WTC11 (cell line): ENCODE data around the gene PSMA7. TPM values are rescaled to one million over a fixed set of nuclear protein-coding genes. Genes with fewer than 3 reads are reported as not detected.

Experiments
- ATAC-seq: fragments of 200-7000 bp; cut with Tn5 transposase; 2 replicates; pipeline ENCODE4 v1.10.0; 2021; ENCODE audit warnings: mild to moderate bottlenecking, moderate library complexity
- CTCF ChIA-PET: fragments of 300-600 bp; sonication (Branson Sonifier 250); formaldehyde crosslinking; loops from one replicate; lab custom pipeline; 2021; ENCODE audit warnings: antibody characterized with exemption; lab: Charles Lee
- POLR2A ChIA-PET: fragments of 350-600 bp; sonication (Branson Sonifier 250); formaldehyde crosslinking; loops from one replicate; lab custom pipeline; 2021; ENCODE audit warnings: antibody characterized with exemption; lab: Charles Lee
- DNase-seq: peaks from one replicate; pipeline ENCODE4 v3.0.0; 2021; ENCODE audit warnings: low spot score
- H3K27ac Mint-ChIP-seq: 2 replicates; pipeline ENCODE4 v1.8.0; 2021; ENCODE audit warnings: mixed read lengths
- H3K27me3 Mint-ChIP-seq: 2 replicates; pipeline ENCODE4 v1.8.0; 2021; ENCODE audit warnings: low read depth, mild to moderate bottlenecking, moderate library complexity, mixed read lengths
- H3K36me3 Mint-ChIP-seq: 2 replicates; pipeline ENCODE4 v1.8.0; 2021; ENCODE audit warnings: mixed read lengths
- H3K4me1 Mint-ChIP-seq: 2 replicates; pipeline ENCODE4 v1.8.0; 2022; ENCODE audit warnings: mixed read lengths
- H3K4me3 Mint-ChIP-seq: 2 replicates; pipeline ENCODE4 v1.8.0; 2021; ENCODE audit warnings: mild to moderate bottlenecking, moderate library complexity, mixed read lengths
- H3K9me3 Mint-ChIP-seq: 2 replicates; pipeline ENCODE4 v1.8.0; 2021; ENCODE audit warnings: mixed read lengths
- ATF2 ChIP-seq: sonication (generic); formaldehyde crosslinking; IDR thresholded peaks from 2 replicates; pipeline ENCODE4 v1.8.1; 2022; ENCODE audit warnings: low read depth, missing genetic modification reagents, borderline replicate concordance
- CDX4 ChIP-seq: fragments of 250-450 bp; sonication (Bioruptor Pico); IDR thresholded peaks from 2 replicates; pipeline ENCODE4 v1.9.0; 2021; ENCODE audit warnings: moderate library complexity, mild to moderate bottlenecking, inconsistent platforms, borderline replicate concordance
- CREB1 ChIP-seq: sonication (generic); formaldehyde crosslinking; IDR thresholded peaks from 2 replicates; pipeline ENCODE4 v1.8.0; 2023; ENCODE audit warnings: mild to moderate bottlenecking, missing genetic modification reagents
- CREM ChIP-seq: sonication (generic); formaldehyde crosslinking; IDR thresholded peaks from 2 replicates; pipeline ENCODE4 v1.8.1; 2022; ENCODE audit warnings: mild to moderate bottlenecking, missing genetic modification reagents, moderate library complexity
- ELF4 ChIP-seq: sonication (generic); formaldehyde crosslinking; IDR thresholded peaks from 2 replicates; pipeline ENCODE4 v1.8.1; 2022; ENCODE audit warnings: low read depth, mild to moderate bottlenecking, moderate library complexity, missing genetic modification reagents
- EMX1 ChIP-seq: fragments of 250-450 bp; sonication (Bioruptor Pico); IDR thresholded peaks from 2 replicates; pipeline ENCODE4 v1.8.0; 2021; ENCODE audit warnings: mild to moderate bottlenecking
- MXD4 ChIP-seq: fragments of 250-450 bp; sonication (Bioruptor Pico); IDR thresholded peaks from 2 replicates; pipeline ENCODE4 v1.8.0; 2021; ENCODE audit warnings: mild to moderate bottlenecking, moderate library complexity, borderline replicate concordance
- NR2C2 ChIP-seq: sonication (generic); formaldehyde crosslinking; IDR thresholded peaks from 2 replicates; pipeline ENCODE4 v1.8.0; 2022; ENCODE audit warnings: mild to moderate bottlenecking, missing genetic modification reagents
- RELA ChIP-seq: sonication (generic); formaldehyde crosslinking; IDR thresholded peaks from 2 replicates; pipeline ENCODE4 v1.8.1; 2022; ENCODE audit warnings: missing genetic modification reagents, mild to moderate bottlenecking, borderline replicate concordance
- SP1 ChIP-seq: sonication (generic); formaldehyde crosslinking; conservative IDR thresholded peaks from 2 replicates; pipeline ENCODE4 v1.8.1; 2022; ENCODE audit warnings: missing genetic modification reagents
- ZBTB21 ChIP-seq: sonication (generic); formaldehyde crosslinking; IDR thresholded peaks from 2 replicates; pipeline ENCODE4 v1.8.1; 2023; ENCODE audit warnings: mild to moderate bottlenecking, missing genetic modification reagents, borderline replicate concordance
- ZNF121 ChIP-seq: sonication (generic); formaldehyde crosslinking; IDR thresholded peaks from 2 replicates; pipeline ENCODE4 v1.8.0; 2023; ENCODE audit warnings: missing genetic modification reagents
- ZNF416 ChIP-seq: fragments of 250-450 bp; sonication (Bioruptor Pico); IDR thresholded peaks from 2 replicates; pipeline ENCODE4 v1.9.0; 2021; ENCODE audit warnings: mild to moderate bottlenecking, inconsistent platforms
- ZNF532 ChIP-seq: fragments of 250-450 bp; sonication (Bioruptor Pico); IDR thresholded peaks from 2 replicates; pipeline ENCODE4 v1.9.0; 2021; ENCODE audit warnings: mild to moderate bottlenecking, borderline replicate concordance
- total RNA-seq: library from RNA; stranded (reverse); gene quantifications from 3 replicates; pipeline ENCODE4 v1.2.3, GENCODE V29; 2021
- TF ChIP-seq, protein P1 (sequence below): sonication (generic); formaldehyde crosslinking; IDR thresholded peaks from 2 replicates; pipeline ENCODE4 v1.8.0; 2023; ENCODE audit warnings: mild to moderate bottlenecking, missing genetic modification reagents
- TF ChIP-seq, protein P2 (sequence below): sonication (generic); formaldehyde crosslinking; IDR thresholded peaks from 2 replicates; pipeline ENCODE4 v1.8.0; 2023; ENCODE audit warnings: missing genetic modification reagents, mild to moderate bottlenecking, borderline replicate concordance
- TF ChIP-seq, protein P3 (sequence below): fragments of 250-450 bp; sonication (Bioruptor Pico); IDR thresholded peaks from 2 replicates; pipeline ENCODE4 v1.9.0; 2021; ENCODE audit warnings: mild to moderate bottlenecking

PSMA7 gene
- total RNA-seq, 1 experiment from 2014 or later = 364 TPM

GRCh38 chr20:62182469-62183425, 39.6 kb upstream of the PSMA7 start, which contains the start of gene MTG2 (continued):
- no peak for TF ChIP-seq ATF2 (CRISPR knock-in tag)
- TF ChIP-seq, protein P1, sequence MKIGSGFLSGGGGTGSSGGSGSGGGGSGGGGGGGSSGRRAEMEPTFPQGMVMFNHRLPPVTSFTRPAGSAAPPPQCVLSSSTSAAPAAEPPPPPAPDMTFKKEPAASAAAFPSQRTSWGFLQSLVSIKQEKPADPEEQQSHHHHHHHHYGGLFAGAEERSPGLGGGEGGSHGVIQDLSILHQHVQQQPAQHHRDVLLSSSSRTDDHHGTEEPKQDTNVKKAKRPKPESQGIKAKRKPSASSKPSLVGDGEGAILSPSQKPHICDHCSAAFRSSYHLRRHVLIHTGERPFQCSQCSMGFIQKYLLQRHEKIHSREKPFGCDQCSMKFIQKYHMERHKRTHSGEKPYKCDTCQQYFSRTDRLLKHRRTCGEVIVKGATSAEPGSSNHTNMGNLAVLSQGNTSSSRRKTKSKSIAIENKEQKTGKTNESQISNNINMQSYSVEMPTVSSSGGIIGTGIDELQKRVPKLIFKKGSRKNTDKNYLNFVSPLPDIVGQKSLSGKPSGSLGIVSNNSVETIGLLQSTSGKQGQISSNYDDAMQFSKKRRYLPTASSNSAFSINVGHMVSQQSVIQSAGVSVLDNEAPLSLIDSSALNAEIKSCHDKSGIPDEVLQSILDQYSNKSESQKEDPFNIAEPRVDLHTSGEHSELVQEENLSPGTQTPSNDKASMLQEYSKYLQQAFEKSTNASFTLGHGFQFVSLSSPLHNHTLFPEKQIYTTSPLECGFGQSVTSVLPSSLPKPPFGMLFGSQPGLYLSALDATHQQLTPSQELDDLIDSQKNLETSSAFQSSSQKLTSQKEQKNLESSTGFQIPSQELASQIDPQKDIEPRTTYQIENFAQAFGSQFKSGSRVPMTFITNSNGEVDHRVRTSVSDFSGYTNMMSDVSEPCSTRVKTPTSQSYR (CRISPR knock-in tag) = peak; percentile 79; the same call in 1 of the 2 replicates
- peak; percentile 71; the same call in 1 of the 2 replicates for TF ChIP-seq RELA (CRISPR knock-in tag)
- no peak for TF ChIP-seq MXD4 (CRISPR knock-in tag)
- peak; percentile 87 for TF ChIP-seq ZBTB21 (CRISPR knock-in tag)
- peak; percentile 95 for TF ChIP-seq CREB1
- TF ChIP-seq EMX1 (CRISPR knock-in tag) = no peak; the same call in 1 of the 2 replicates
- TF ChIP-seq, protein P2, sequence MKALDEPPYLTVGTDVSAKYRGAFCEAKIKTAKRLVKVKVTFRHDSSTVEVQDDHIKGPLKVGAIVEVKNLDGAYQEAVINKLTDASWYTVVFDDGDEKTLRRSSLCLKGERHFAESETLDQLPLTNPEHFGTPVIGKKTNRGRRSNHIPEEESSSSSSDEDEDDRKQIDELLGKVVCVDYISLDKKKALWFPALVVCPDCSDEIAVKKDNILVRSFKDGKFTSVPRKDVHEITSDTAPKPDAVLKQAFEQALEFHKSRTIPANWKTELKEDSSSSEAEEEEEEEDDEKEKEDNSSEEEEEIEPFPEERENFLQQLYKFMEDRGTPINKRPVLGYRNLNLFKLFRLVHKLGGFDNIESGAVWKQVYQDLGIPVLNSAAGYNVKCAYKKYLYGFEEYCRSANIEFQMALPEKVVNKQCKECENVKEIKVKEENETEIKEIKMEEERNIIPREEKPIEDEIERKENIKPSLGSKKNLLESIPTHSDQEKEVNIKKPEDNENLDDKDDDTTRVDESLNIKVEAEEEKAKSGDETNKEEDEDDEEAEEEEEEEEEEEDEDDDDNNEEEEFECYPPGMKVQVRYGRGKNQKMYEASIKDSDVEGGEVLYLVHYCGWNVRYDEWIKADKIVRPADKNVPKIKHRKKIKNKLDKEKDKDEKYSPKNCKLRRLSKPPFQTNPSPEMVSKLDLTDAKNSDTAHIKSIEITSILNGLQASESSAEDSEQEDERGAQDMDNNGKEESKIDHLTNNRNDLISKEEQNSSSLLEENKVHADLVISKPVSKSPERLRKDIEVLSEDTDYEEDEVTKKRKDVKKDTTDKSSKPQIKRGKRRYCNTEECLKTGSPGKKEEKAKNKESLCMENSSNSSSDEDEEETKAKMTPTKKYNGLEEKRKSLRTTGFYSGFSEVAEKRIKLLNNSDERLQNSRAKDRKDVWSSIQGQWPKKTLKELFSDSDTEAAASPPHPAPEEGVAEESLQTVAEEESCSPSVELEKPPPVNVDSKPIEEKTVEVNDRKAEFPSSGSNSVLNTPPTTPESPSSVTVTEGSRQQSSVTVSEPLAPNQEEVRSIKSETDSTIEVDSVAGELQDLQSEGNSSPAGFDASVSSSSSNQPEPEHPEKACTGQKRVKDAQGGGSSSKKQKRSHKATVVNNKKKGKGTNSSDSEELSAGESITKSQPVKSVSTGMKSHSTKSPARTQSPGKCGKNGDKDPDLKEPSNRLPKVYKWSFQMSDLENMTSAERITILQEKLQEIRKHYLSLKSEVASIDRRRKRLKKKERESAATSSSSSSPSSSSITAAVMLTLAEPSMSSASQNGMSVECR (CRISPR knock-in tag) = peak; percentile 93; the same call in 1 of the 2 replicates
- TF ChIP-seq SP1 (CRISPR knock-in tag) = peak; percentile 80; the same call in 1 of the 2 replicates
- TF ChIP-seq CREM (CRISPR knock-in tag) = peak; percentile 98
- TF ChIP-seq CDX4 = no peak

GRCh38 chr20:62181808-62182207, 38.6 kb upstream of the PSMA7 start:
- peaks cover 16% of the 10 kb centered on the region for H3K4me1 Mint-ChIP-seq
- TF ChIP-seq NR2C2 (CRISPR knock-in tag) (no peak), ZNF532 (CRISPR knock-in tag) (no peak), ZNF121 (no peak), ELF4 (CRISPR knock-in tag) (no peak), ZNF416 (CRISPR knock-in tag) (no peak)
- TF ChIP-seq, protein P3, sequence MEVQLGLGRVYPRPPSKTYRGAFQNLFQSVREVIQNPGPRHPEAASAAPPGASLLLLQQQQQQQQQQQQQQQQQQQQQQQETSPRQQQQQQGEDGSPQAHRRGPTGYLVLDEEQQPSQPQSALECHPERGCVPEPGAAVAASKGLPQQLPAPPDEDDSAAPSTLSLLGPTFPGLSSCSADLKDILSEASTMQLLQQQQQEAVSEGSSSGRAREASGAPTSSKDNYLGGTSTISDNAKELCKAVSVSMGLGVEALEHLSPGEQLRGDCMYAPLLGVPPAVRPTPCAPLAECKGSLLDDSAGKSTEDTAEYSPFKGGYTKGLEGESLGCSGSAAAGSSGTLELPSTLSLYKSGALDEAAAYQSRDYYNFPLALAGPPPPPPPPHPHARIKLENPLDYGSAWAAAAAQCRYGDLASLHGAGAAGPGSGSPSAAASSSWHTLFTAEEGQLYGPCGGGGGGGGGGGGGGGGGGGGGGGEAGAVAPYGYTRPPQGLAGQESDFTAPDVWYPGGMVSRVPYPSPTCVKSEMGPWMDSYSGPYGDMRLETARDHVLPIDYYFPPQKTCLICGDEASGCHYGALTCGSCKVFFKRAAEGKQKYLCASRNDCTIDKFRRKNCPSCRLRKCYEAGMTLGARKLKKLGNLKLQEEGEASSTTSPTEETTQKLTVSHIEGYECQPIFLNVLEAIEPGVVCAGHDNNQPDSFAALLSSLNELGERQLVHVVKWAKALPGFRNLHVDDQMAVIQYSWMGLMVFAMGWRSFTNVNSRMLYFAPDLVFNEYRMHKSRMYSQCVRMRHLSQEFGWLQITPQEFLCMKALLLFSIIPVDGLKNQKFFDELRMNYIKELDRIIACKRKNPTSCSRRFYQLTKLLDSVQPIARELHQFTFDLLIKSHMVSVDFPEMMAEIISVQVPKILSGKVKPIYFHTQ (CRISPR knock-in tag) = no peak

More at GRCh38 chr20:62181808-62182207, 38.6 kb upstream of the PSMA7 start:
- POLR2A ChIA-PET = no interaction called here
- peak overlapping the region; percentile 90 for H3K4me3 Mint-ChIP-seq
- no peaks in the 10 kb centered on the region; the same call in 1 of the 2 replicates for H3K27me3 Mint-ChIP-seq
- DNase-seq = no peak
- H3K36me3 Mint-ChIP-seq = peaks cover 4% of the 10 kb centered on the region
- peak overlapping the region; percentile 92 for H3K27ac Mint-ChIP-seq
- H3K9me3 Mint-ChIP-seq = no peaks in the 10 kb centered on the region
- CTCF ChIA-PET = no interaction called here
- ATAC-seq = no peak
